Uterus (tissue), 4 donors: Measurements from ENCODE around the gene TMEM87B. TPM values are rescaled to one million over a fixed set of nuclear protein-coding genes. Genes with fewer than 3 reads are reported as not detected.
A peak's percentile ranks its signal among the peaks of the same experiment; 100 is the strongest.

ENCODE experiments used
- DNase-seq, 2 donors: peaks; one replicate each; pipeline ENCODE4 v3.0.0-alpha.2; 2019 to 2020
- H3K27ac ChIP-seq, 2 donors: fragments of 200-600 bp; sonication (generic); 1 replicate in 1 of 2; 2 replicates in 1 of 2; pipeline ENCODE4 v1.5.1; 2016 to 2018
- H3K27me3 ChIP-seq, 2 donors: fragments of 200-600 bp; sonication (generic); one replicate each; pipeline ENCODE4 v1.5.1; 2018 to 2019; ENCODE audit warnings: control low read depth in 1 of 2
- H3K36me3 ChIP-seq, 2 donors: fragments of 200-600 bp; sonication (generic); one replicate each; pipeline ENCODE4 v1.5.1; 2019; ENCODE audit warnings: control low read depth in 1 of 2
- H3K4me1 ChIP-seq, 2 donors: fragments of 200-600 bp; sonication (generic); one replicate each; pipeline ENCODE4 v1.5.1; 2018 to 2019; ENCODE audit warnings: control low read depth in 1 of 2
- H3K4me3 ChIP-seq, 2 donors: fragments of 200-600 bp; sonication (generic); 1 replicate in 1 of 2; 2 replicates in 1 of 2; pipeline ENCODE4 v1.5.1; 2018 to 2019; ENCODE audit warnings: mild to moderate bottlenecking in 1 of 2
- H3K9me3 ChIP-seq, 2 donors: fragments of 200-600 bp; sonication (generic); one replicate each; pipeline ENCODE4 v1.5.1; 2019; ENCODE audit warnings: control low read depth in 1 of 2
- CTCF ChIP-seq, 4 experiments: fragments of 200-600 bp in 2 of 4; fragments of 450-650 bp in 2 of 4; sonication (generic) in 2 of 4; IDR thresholded peaks; one replicate each; pipeline ENCODE4 v1.5.1; 2016 to 2019; ENCODE audit warnings: antibody characterized with exemption in 4 of 4, mild to moderate bottlenecking in 2 of 4, moderate library complexity in 1 of 4
- POLR2A ChIP-seq, 2 donors: fragments of 450-650 bp; IDR thresholded peaks; one replicate each; pipeline ENCODE4 v1.6.1; 2016; ENCODE audit warnings: antibody characterized with exemption in 2 of 2, mild to moderate bottlenecking in 1 of 2, moderate library complexity in 1 of 2
- intact Hi-C: fragments of 100-400 bp; cut with DNase I; formaldehyde crosslinking; loops from one replicate; pipeline ENCODE4 v1.15.1; 2023; ENCODE audit warnings: low total_unique reads
- total RNA-seq, 4 donors: library from RNA; depleted of rRNA in 3 of 4; stranded (reverse); fragments of >200 nt in 3 of 4; gene quantifications; one replicate each; pipeline versions ENCODE4 v1.1.0 to v1.2.4, GENCODE V29; 2014 to 2023
- donor health status: DM: yes; HTN: yes; CAD: no.

TMEM87B gene
- total RNA-seq, 4 donors from 2014 or later: 6.7 to 51.6 (median 27.0) TPM

- intact Hi-C loops: no loop called here
- DNase-seq: no peak
- no peak for TF ChIP-seq CTCF (IDR thresholded peaks at IDR 0.05)
- no peak for TF ChIP-seq POLR2A (IDR thresholded peaks at IDR 0.05)
Measured at GRCh38 chr2:112024896-112025491, 30.1 kb upstream of the TMEM87B start.

GRCh38 chr2:112026509-112026908 lies 28.6 kb upstream of the TMEM87B start:
- intact Hi-C loops: no loop called here

More at GRCh38 chr2:112024896-112025491, 30.1 kb upstream of the TMEM87B start:
- H3K36me3 ChIP-seq: no peaks in the 10 kb centered on the region
- H3K9me3 ChIP-seq: no peaks in the 10 kb centered on the region
- H3K27ac ChIP-seq: no peak overlapping the region
- no peaks in the 10 kb centered on the region for H3K4me1 ChIP-seq
- no peaks in the 10 kb centered on the region for H3K27me3 ChIP-seq
- H3K4me3 ChIP-seq: no peak overlapping the region

GRCh38 chr2:112027767-112028166 lies 27.3 kb upstream of the TMEM87B start:
- no peaks in the 10 kb centered on the region for H3K9me3 ChIP-seq
- DNase-seq: no peak
- H3K27ac ChIP-seq: no peak overlapping the region
- TF ChIP-seq CTCF (IDR thresholded peaks at IDR 0.05) (no peak), POLR2A (IDR thresholded peaks at IDR 0.05) (no peak)
- H3K4me3 ChIP-seq: no peak overlapping the region
- H3K27me3 ChIP-seq: no peaks in the 10 kb centered on the region
- H3K36me3 ChIP-seq: no peaks in the 10 kb centered on the region
- intact Hi-C loops: no loop called here
- no peaks in the 10 kb centered on the region for H3K4me1 ChIP-seq

More at GRCh38 chr2:112026509-112026908, 28.6 kb upstream of the TMEM87B start:
- no peak for DNase-seq
- Histone ChIP-seq H3K9me3 (no peaks in the 10 kb centered on the region), H3K4me1 (no peaks in the 10 kb centered on the region), H3K27ac (no peak overlapping the region), H3K27me3 (no peaks in the 10 kb centered on the region), H3K4me3 (no peak overlapping the region), H3K36me3 (no peaks in the 10 kb centered on the region)
- no peak for TF ChIP-seq CTCF (IDR thresholded peaks at IDR 0.05)
- TF ChIP-seq POLR2A (IDR thresholded peaks at IDR 0.05): no peak

- H3K27ac ChIP-seq: no peak overlapping the region
- H3K27me3 ChIP-seq: no peaks in the 10 kb centered on the region
- H3K4me3 ChIP-seq: no peak overlapping the region
- H3K4me1 ChIP-seq: no peaks in the 10 kb centered on the region
- intact Hi-C loops: no loop called here
- no peaks in the 10 kb centered on the region for H3K36me3 ChIP-seq
- no peaks in the 10 kb centered on the region for H3K9me3 ChIP-seq
- DNase-seq: no peak
- TF ChIP-seq POLR2A (IDR thresholded peaks at IDR 0.05) (no peak), CTCF (IDR thresholded peaks at IDR 0.05) (no peak)
Measured at GRCh38 chr2:112029164-112029563, 25.9 kb upstream of the TMEM87B start.

GRCh38 chr2:112031473-112032223 lies 23.4 kb upstream of the TMEM87B start:
- peak in 1 of 2 donors; percentile 35 for DNase-seq
- Histone ChIP-seq H3K9me3 (no peaks in the 10 kb centered on the region), H3K4me3 (no peak overlapping the region), H3K36me3 (no peaks in the 10 kb centered on the region), H3K27me3 (no peaks in the 10 kb centered on the region), H3K27ac (peak overlapping the region; percentile 23 to 52), H3K4me1 (no peaks in the 10 kb centered on the region)
- intact Hi-C loops: no loop called here
- TF ChIP-seq POLR2A (IDR thresholded peaks at IDR 0.05): no peak
- no peak for TF ChIP-seq CTCF (IDR thresholded peaks at IDR 0.05)
